K562 (cell line): ENCODE results near the gene CCT3. TPM values are rescaled to one million over a fixed set of nuclear protein-coding genes. Genes with fewer than 3 reads are reported as not detected.

ENCODE experiments used
- BACH1 ChIP-seq: fragments of 200-800 bp; sonication (Bioruptor generic); IDR thresholded peaks from 2 replicates; pipeline ENCODE4 v1.6.1; 2016; ENCODE audit warnings: missing genetic modification characterization, missing compliant biosample characterization
- BHLHE40 ChIP-seq: IDR thresholded peaks from 2 replicates; pipeline ENCODE4 v1.6.1; 2011; ENCODE audit warnings: low read length, improper control_type of control experiment
- BMI1 ChIP-seq: fragments of 150-350 bp; IDR thresholded peaks from 2 replicates; pipeline ENCODE4 v1.6.1; 2014; ENCODE audit warnings: low read length
- BRF1 ChIP-seq: IDR thresholded peaks from 3 replicates; pipeline ENCODE4 v1.6.1; 2011; ENCODE audit warnings: borderline replicate concordance, mild to moderate bottlenecking; ENCODE audit not compliant: insufficient read length; ENCODE audit errors: extremely low read depth
- CREB1 ChIP-seq, 2 experiments: sonication (generic) in 1 of 2; formaldehyde crosslinking in 1 of 2; IDR thresholded peaks; 2 replicates each; pipeline versions ENCODE4 v1.6.1 to v1.8.0; 2012 to 2022; ENCODE audit warnings: inconsistent platforms in 1 of 2, mild to moderate bottlenecking in 1 of 2, missing genetic modification reagents in 1 of 2, moderate library complexity in 1 of 2
- ERF ChIP-seq: fragments of 450-650 bp; formaldehyde crosslinking; IDR thresholded peaks from 2 replicates; pipeline ENCODE4 v1.4.0; 2020; ENCODE audit warnings: mild to moderate bottlenecking, mixed read lengths
- GTF2F1 ChIP-seq: IDR thresholded peaks from 2 replicates; pipeline ENCODE4 v1.6.1; 2011; ENCODE audit warnings: low read depth, low read length, improper control_type of control experiment
- HCFC1 ChIP-seq: IDR thresholded peaks from 2 replicates; pipeline ENCODE4 v1.6.1; 2012; ENCODE audit warnings: low read depth, low read length, improper control_type of control experiment
- HDAC3 ChIP-seq: fragments of 450-650 bp; IDR thresholded peaks from 2 replicates; pipeline ENCODE4 v1.6.1; 2018; ENCODE audit warnings: borderline replicate concordance, mild to moderate bottlenecking, moderate library complexity; ENCODE audit not compliant: partially characterized antibody
- HDAC6 ChIP-seq: IDR thresholded peaks from 2 replicates; pipeline ENCODE4 v1.6.1; 2012; ENCODE audit warnings: low read depth, mild to moderate bottlenecking, control low read depth, inconsistent platforms, low read length, moderate library complexity
- HMGN3 ChIP-seq: IDR thresholded peaks from 2 replicates; pipeline ENCODE4 v1.6.1; 2011; ENCODE audit warnings: borderline replicate concordance, low read depth, mild to moderate bottlenecking, mixed read lengths, low read length; ENCODE audit not compliant: insufficient read length; ENCODE audit errors: extremely low read depth
- HNRNPK ChIP-seq: fragments of 200-400 bp; formaldehyde crosslinking; IDR thresholded peaks from one replicate; pipeline ENCODE4 v1.6.1; 2018; ENCODE audit warnings: mild to moderate bottlenecking, low read depth, low read length; ENCODE audit not compliant: poor library complexity, severe bottlenecking
- HOXB6 ChIP-seq: fragments of 250-450 bp; sonication (Bioruptor Pico); IDR thresholded peaks from 2 replicates; pipeline ENCODE4 v1.5.1; 2022; ENCODE audit warnings: mild to moderate bottlenecking, borderline replicate concordance
- IFI16 ChIP-seq: fragments of 250-450 bp; sonication (Bioruptor Pico); IDR thresholded peaks from 2 replicates; pipeline ENCODE4 v2.1.2; 2022; ENCODE audit warnings: mild to moderate bottlenecking, inconsistent platforms
- MTA2 ChIP-seq: fragments of 450-650 bp; IDR thresholded peaks from 2 replicates; pipeline ENCODE4 v1.6.1; 2016; ENCODE audit warnings: low read depth
- NFE2 ChIP-seq: IDR thresholded peaks from 2 replicates; pipeline ENCODE4 v1.6.1; 2014; ENCODE audit warnings: antibody characterized with exemption, low read depth
- SNRNP70 ChIP-seq: fragments of 200-400 bp; formaldehyde crosslinking; optimal IDR thresholded peaks from 2 replicates; pipeline ENCODE3; 2017; ENCODE audit warnings: low read depth, low read length
- XRCC4 ChIP-seq: IDR thresholded peaks from one replicate; pipeline ENCODE4 v1.6.1; 2011; ENCODE audit not compliant: insufficient read depth, insufficient read length; ENCODE audit errors: extremely low read depth
- XRCC5 ChIP-seq: fragments of 200-400 bp; formaldehyde crosslinking; IDR thresholded peaks from 2 replicates; pipeline ENCODE4 v1.6.1; 2017; ENCODE audit warnings: low read depth, mild to moderate bottlenecking, low read length
- ZNF197 ChIP-seq: fragments of 200-800 bp; sonication (Bioruptor generic); IDR thresholded peaks from 2 replicates; pipeline ENCODE4 v1.6.1; 2016; ENCODE audit warnings: low read depth, missing genetic modification characterization, missing compliant biosample characterization
- ZNF23 ChIP-seq: fragments of 250-450 bp; sonication (Bioruptor Pico); IDR thresholded peaks from 2 replicates; pipeline ENCODE4 v1.4.0; 2020; ENCODE audit warnings: mild to moderate bottlenecking
- ZNF699 ChIP-seq: fragments of 250-450 bp; sonication (Bioruptor Pico); IDR thresholded peaks from 2 replicates; pipeline ENCODE4 v1.8.0; 2021; ENCODE audit warnings: mild to moderate bottlenecking, moderate library complexity; ENCODE audit not compliant: insufficient replicate concordance
- polyA plus RNA-seq, 8 experiments: library from polyadenylated mRNA; depleted of rRNA in 4 of 8; stranded (reverse) in 5 of 8; unstranded in 3 of 8; fragments of >200 nt; fragmentation: Nextera tagmentation in 2 of 8; fragmentation: Illumina TruSeq in 1 of 8; extraction: Ambion mirVana in 2 of 8; extraction: Trizol in 1 of 8; gene quantifications; 2 replicates each; pipeline versions ENCODE4 v1.2.1 to v1.2.3, GENCODE V29; 2011 to 2014; ENCODE audit warnings: inconsistent platforms in 1 of 8, missing spikeins in 1 of 8
- total RNA-seq, 7 experiments: library from RNA; depleted of rRNA in 6 of 7; stranded (reverse); fragments of >200 nt in 6 of 7; fragmentation: Illumina TruSeq in 2 of 7; extraction: Trizol in 2 of 7; gene quantifications; 2 replicates each; pipeline versions ENCODE4 v1.2.1 to v1.2.3, GENCODE V29; 2011 to 2021; ENCODE audit warnings: low replicate concordance in 1 of 7
- TF ChIP-seq, protein P1 (sequence below): fragments of 250-450 bp; sonication (Bioruptor Pico); IDR thresholded peaks from 2 replicates; pipeline ENCODE4 v1.5.0; 2020; ENCODE audit warnings: mild to moderate bottlenecking
- TF ChIP-seq, protein P2 (sequence below): fragments of 250-450 bp; sonication (Bioruptor Pico); IDR thresholded peaks from 2 replicates; pipeline ENCODE4 v1.8.0; 2021; ENCODE audit warnings: borderline replicate concordance, mild to moderate bottlenecking, moderate library complexity; ENCODE audit not compliant: poor library complexity, severe bottlenecking
- TF ChIP-seq, protein P3 (sequence below): fragments of 450-650 bp; formaldehyde crosslinking; IDR thresholded peaks from 2 replicates; pipeline ENCODE4 v1.4.0; 2022; ENCODE audit warnings: mild to moderate bottlenecking, moderate library complexity

The CCT3 gene
- total and polyA plus RNA-seq, 9 of the 15 experiments (the other 6 are each of a cell fraction or from before 2014, with no cell fraction given) = 475 to 1,167 (median 610) TPM

DNA sequence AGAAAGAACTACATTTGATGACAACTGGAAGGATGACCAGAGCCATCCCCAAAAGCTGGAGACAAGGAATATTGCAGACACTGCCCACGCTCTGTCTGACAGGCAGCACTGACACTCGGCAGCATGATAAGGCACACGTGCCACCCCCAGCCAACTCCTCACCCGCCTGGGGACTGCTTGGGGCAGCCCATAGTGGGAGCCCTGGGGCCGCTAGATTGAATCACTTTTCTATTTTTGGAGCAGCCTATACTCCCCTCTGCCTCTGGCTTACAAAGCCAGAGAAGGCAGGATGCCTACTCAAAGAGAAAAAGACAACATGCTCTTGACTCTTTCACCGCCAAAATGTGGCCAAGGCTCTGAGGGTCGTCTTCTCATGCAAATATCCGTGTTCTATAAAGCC lies 56.8 kb downstream of the CCT3 start (continued):
- TF ChIP-seq HCFC1 = no peak
- no peak for TF ChIP-seq BRF1
- TF ChIP-seq ZNF23 (CRISPR knock-in tag) = no peak
- no peak for TF ChIP-seq BACH1 (tag)
- no peak for TF ChIP-seq ERF (CRISPR knock-in tag)
- no peak for TF ChIP-seq MTA2
- TF ChIP-seq HDAC6 = no peak
- no peak for TF ChIP-seq HNRNPK
- TF ChIP-seq, protein P1, sequence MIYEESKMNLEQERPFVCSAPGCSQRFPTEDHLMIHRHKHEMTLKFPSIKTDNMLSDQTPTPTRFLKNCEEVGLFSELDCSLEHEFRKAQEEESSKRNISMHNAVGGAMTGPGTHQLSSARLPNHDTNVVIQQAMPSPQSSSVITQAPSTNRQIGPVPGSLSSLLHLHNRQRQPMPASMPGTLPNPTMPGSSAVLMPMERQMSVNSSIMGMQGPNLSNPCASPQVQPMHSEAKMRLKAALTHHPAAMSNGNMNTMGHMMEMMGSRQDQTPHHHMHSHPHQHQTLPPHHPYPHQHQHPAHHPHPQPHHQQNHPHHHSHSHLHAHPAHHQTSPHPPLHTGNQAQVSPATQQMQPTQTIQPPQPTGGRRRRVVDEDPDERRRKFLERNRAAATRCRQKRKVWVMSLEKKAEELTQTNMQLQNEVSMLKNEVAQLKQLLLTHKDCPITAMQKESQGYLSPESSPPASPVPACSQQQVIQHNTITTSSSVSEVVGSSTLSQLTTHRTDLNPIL (CRISPR knock-in tag) = no peak
- no peak for TF ChIP-seq CREB1 (IDR thresholded peaks at IDR 0.05)
- no peak for TF ChIP-seq CREB1 (CRISPR knock-in tag; IDR thresholded peaks at IDR 0.05)
- no peak for TF ChIP-seq ZNF699 (CRISPR knock-in tag)
- TF ChIP-seq XRCC4 = no peak
- TF ChIP-seq BHLHE40 = peak; percentile 97
- peak; percentile 13; the same call in 1 of the 2 replicates for TF ChIP-seq NFE2
- TF ChIP-seq GTF2F1 = no peak
- TF ChIP-seq, protein P2, sequence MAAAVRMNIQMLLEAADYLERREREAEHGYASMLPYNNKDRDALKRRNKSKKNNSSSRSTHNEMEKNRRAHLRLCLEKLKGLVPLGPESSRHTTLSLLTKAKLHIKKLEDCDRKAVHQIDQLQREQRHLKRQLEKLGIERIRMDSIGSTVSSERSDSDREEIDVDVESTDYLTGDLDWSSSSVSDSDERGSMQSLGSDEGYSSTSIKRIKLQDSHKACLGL (CRISPR knock-in tag) = peak; percentile 87
- no peak for TF ChIP-seq HOXB6 (CRISPR knock-in tag)
- TF ChIP-seq XRCC5 = peak; percentile 47; the same call in 1 of the 2 replicates
- peak; percentile 32 for TF ChIP-seq HDAC3
- TF ChIP-seq BMI1 = no peak
- TF ChIP-seq SNRNP70 = no peak
- TF ChIP-seq, protein P3, sequence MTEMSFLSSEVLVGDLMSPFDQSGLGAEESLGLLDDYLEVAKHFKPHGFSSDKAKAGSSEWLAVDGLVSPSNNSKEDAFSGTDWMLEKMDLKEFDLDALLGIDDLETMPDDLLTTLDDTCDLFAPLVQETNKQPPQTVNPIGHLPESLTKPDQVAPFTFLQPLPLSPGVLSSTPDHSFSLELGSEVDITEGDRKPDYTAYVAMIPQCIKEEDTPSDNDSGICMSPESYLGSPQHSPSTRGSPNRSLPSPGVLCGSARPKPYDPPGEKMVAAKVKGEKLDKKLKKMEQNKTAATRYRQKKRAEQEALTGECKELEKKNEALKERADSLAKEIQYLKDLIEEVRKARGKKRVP (CRISPR knock-in tag) = 0 out of 2 replicates have a peak, but pooled peaks have one; percentile 38
- no peak for TF ChIP-seq IFI16 (CRISPR knock-in tag)
- no peak for TF ChIP-seq HMGN3
- no peak for TF ChIP-seq ZNF197
